NCI-H1417 treated with DMSO at 0.1 percent for 48 hours (cell line): Measurements from ENCODE around the gene LINGO1.

Experiments used
- DNase-seq: peaks from one replicate; lab custom pipeline; 2025; lab: John Stamatoyannopoulos, UW

Gene LINGO1

DNA sequence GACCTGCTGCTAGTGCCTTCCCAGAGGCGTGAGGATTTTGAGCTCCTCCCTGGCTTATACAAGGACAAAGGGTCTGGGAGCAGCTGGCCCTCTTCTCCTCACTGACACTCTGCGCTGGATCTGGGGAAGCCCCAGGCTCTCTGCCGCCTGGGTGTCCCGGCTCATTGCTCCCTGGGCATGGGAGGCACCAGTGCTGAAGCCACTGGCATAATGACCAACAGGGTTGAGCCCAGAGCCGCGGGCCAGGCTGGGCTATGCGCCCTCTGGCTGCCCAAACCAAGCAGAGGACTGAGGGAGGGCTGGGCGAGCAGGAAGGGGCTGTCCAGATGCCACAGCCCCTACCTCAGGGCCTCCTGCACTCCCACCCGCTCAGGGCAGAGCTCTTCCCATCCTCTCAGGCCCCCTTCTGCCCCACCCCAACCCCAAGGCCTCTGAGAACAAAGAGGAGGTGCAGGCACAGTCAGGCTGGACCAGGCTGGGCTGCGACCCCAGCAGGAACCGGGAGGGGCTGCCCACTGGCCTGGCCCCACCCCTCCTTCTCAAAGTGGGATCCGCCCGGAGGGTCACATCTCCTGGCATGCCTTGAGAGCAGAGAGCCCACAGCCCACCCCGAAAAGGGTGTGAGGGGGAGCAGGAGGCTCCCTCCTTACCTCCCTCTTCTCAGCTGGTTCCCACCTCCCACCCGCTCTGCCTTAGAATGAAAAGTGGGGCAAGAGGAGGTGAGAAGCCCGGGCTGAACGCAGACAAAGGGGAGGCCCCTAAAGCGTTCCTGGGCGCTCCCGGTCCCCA is 1.6 kb downstream of the LINGO1 start:
- no peak for DNase-seq

GRCh38 chr15:77630056-77630455 is 2.7 kb downstream of the LINGO1 start:
- no peak for DNase-seq

- no peak for DNase-seq
Observed at GRCh38 chr15:77629070-77630030, 3.4 kb downstream of the LINGO1 start.

- DNase-seq = no peak
Observed at GRCh38 chr15:77628010-77628409, 4.7 kb downstream of the LINGO1 start.

GRCh38 chr15:77627581-77627980 is 5.1 kb downstream of the LINGO1 start:
- no peak for DNase-seq

- peak; percentile 87 for DNase-seq
Observed at GRCh38 chr15:77627067-77627466, 5.6 kb downstream of the LINGO1 start.

GRCh38 chr15:77626002-77626401 is 6.7 kb downstream of the LINGO1 start:
- no peak for DNase-seq

DNA sequence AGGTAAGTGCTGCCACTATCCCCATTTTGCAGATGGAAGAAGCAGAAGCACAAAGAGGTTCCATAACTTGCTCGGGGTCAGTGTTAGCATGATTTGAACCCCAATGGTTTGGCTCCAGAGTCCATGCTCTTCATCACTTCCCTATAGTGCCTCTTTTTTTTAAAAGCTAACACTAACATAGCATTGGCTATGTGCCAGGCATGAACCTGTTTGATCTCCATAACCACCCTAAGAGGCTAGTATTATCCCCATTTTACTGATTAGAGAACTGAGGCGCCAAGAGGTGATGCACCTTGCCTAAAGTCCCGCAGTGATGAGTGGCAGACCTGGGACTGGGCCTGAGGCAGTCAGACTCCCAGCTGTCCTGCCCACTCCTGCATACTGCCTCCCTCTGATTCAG is 7.3 kb downstream of the LINGO1 start:
- no peak for DNase-seq

- no peak for DNase-seq
Observed at GRCh38 chr15:77624868-77625267, 7.8 kb downstream of the LINGO1 start.

GRCh38 chr15:77623755-77624524 is 8.8 kb downstream of the LINGO1 start:
- DNase-seq = no peak

DNA sequence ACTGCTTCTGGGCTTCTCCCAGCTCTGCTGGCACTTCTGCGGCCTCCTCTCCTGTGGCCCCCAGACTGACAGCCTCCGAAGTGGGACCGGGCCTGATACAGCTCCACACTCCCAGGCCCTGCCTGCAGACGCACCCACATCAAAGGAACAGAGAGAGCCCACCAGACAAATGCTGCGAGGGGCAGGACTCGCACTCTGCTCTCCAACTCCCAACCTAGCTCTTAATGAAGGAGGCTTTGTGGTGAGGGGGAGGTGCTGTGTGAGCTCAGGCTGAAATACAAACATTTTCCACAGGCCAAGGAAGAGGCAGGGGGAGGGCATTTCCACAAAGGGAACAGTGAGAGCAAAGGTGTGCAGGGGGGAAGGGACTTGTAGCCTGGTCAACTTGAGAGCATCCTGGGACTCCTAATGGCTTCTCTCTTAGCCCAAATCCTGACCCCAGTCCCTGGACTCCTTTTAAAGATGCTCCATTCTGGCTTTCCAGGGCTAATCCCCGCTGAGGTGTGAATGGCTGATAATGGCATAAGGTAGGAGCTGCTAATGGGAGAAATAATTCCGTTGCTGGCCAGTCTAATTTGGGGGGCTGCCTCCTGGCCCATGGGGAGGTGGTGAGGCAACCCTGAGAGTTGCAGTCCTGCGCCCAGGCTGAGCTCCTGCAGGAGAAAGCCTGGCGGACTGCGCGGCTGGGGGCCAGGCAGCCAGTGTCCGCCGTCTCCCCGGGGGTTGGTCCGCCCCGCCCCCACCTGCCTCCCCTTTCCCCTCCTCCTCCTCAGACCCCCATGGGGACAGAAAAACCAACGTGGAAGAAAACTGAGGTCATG is 9.6 kb downstream of the LINGO1 start:
- no peak for DNase-seq

DNA sequence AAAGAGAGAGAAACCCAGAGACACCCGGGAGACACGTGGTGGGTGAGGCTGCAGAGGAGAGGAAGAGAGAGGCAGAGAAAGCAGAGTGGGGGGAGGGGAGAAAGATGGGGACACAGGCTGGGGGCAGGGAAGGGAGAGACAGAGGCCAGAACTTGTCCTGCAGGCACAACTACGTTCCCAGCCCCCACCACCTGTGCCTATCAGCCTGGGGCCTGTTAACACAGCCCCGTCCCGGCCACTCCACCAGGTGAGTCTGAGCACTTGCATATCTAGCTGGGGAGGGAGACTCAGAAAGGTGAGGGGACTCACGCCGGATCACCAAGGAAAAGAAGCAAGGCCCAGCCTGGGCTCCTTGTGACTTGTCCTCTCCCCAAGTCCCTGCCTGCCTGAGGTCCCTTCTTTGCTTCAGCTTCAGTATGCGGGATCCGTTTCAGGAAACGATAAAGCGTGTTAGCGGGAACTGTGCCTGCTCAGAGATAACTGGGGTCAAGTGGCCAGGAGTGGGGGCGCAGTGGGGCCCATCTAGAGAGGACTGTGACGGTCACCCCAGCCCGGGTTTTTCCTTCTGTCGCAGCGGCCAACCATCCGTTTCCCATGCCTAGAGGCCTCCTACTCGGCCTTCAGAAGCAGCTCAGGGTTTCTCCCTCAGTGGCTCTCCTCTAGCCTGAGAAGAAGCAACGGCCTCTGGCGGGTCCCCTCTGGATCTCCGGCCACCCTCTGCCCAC is 10.3 kb downstream of the LINGO1 start:
- no peak for DNase-seq

DNA sequence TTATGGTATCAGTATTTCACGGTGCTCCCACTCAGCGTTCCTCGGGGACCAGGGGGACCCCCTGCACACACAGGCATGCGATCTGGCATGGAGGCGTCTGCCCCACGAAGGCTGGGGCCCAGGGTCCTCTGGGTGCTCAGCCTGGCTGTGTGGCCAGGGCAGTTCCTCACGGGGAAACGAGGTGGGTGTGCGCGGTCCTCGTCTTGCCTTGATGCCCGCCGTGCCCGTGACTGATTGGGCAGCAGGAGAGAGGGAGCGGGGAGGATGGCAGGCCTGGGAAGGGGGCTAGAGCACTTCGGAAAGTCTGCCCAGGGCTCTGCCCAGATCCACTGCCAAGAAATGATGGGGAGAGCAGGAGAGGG is 10.9 kb downstream of the LINGO1 start:
- DNase-seq = no peak

DNA sequence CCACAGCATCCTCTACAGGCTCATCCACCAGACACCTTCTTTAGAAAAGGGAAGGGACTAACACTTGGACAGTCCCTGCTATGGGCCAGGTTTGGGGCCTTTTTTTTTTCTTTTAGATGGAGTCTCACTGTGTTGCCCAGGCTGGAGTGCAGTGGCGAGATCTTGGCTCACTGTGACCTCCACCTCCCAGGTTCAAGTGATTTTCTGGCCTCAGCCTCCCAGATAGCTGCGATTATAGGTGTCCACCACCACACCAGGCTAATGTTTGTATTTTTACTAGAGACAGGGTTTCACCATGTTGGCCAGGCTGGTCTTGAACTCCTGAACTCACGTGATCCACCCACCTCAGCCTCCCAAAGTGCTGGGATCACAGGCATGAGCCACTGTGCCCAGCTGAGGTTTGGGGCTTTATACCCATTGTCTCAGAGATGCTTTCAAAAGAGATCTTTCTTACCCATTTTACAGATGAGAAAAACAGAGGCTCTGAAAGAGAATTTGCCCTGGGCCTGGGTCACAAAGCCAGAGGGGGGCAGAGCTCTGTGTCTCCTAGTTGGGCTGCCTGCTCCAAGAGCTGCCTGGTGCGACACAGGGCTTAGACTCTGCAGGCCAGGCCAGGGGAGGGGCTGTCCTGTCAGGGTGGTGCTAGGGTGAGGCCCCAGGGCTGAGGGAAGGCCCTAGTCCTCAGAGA is 11.6 kb downstream of the LINGO1 start:
- no peak for DNase-seq

DNA sequence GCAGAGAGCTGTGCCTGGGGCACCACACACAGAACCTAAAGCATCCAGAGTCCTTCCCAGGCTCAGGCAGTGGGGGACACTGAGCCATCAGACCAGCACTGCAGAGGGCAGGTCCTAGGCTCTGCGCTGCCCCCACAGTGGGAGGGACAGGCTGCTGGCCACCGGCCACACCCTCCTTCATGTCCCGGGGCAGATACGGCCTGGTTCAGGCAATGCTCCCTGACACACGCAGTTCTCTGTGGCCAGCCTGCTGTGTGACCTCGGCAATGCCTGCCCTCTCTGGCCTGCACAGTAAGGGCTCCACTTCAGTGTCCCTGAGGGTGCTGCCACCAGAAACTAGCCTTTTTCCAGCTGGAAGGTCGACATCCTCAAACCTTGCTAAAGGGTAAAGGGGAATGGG is 12.4 kb downstream of the LINGO1 start:
- DNase-seq = no peak

DNA sequence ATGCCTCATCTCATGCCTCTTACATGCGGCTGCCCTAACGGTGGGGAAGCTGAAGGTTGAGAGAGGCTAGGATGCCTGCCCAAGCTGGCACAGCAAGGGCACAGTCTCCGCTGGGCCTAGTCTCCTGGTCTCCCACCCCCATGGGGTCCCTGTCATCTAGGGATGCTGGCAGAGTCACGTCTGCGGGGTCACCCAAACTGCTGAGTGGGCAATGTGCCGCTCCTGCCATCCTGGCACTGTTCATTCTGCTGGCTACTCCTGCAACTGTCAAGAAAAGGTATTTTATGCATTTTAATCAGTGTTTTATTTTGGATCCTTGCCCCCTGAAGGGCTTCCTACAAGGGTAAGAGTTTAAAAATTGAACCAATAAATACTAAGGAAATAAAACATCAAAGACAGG is 12.8 kb downstream of the LINGO1 start:
- no peak for DNase-seq

DNA sequence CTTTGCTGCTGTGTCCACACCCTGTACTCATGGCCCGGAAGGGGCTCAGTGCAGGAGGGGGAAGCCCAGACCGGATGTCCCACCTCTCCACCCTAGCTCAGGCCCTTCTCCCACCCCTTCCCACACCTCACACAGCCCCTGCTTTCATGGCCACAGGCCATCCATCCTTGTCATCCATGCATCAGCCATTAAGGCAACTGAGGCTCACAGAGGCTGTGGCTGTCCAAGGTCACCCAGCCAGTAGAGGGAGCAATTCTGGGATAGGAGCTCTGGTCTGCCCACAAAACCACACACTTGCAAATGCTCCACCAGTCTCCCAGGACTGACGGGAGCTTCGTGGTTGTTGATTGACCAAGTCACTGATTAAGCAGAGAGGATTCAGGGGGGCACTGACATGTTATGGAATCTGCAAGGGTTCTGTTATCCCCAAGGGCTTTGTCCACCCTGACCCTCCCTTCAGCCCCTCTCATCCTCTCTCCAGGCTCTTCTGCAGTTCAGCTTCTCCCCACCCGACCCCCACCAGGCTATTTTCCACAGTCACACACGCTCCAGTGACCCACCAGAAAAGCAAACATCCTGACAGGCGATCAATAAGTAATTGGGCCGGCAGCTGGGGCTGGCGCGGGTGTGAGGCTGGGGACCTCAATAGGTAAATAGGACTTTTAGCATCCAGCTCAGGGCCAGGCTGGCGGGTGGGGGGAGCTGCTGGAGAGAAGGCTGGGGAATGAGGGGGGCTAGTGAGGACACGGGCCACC is 15.1 kb downstream of the LINGO1 start:
- DNase-seq = no peak

DNA sequence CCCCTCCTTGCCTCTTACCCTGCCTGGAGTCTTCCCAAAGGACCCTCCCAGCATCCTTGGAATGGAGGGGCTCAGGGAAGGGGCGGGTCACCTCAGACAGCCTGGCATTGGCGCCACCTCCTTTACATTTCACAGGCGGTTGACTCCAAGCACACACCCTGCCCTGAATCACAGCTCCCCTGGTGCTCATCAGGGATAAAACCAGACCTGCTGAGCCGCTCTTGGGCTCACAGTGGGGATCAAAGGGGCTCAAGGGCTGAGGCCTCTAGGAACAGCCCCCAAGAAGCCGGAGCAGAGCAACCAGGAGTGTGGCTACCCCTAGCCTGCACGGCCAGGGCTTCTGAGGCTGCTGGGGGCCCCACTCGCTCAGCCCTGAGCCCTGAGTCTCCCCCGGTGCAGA is 16.6 kb downstream of the LINGO1 start:
- DNase-seq = no peak

DNA sequence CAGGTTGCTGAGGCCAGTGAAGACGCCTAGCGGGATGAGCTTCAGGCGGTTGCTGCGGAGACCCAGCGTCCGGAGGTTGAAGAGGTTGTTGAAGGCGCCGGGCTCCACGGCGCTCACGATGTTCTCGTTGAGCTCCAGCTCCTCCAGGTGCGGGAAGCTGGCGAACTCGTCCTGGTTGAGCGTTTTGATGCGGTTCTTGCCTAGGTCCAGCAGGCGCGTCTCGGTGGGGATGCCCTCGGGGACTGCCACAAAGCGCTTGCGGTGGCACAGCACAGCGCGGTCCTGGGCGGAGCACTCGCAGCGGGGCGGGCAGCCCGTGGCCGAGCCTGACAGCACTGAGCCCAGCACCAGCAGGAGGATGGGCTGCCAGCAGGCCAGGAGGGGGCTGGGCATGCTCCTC is 17.2 kb downstream of the LINGO1 start:
- no peak for DNase-seq
